Activated CD8-positive, alpha-beta memory T cell treated with anti-CD3 and anti-CD28 coated beads, Interleukin-2, amount 50 U/mL, for 24 hours (primary cell): ENCODE results near the gene CDK5RAP2.

ENCODE experiments used
- DNase-seq: peaks from one replicate; pipeline ENCODE4 v3.0.0-alpha.2; 2020; ENCODE audit errors: extremely low read depth

Gene CDK5RAP2

DNA sequence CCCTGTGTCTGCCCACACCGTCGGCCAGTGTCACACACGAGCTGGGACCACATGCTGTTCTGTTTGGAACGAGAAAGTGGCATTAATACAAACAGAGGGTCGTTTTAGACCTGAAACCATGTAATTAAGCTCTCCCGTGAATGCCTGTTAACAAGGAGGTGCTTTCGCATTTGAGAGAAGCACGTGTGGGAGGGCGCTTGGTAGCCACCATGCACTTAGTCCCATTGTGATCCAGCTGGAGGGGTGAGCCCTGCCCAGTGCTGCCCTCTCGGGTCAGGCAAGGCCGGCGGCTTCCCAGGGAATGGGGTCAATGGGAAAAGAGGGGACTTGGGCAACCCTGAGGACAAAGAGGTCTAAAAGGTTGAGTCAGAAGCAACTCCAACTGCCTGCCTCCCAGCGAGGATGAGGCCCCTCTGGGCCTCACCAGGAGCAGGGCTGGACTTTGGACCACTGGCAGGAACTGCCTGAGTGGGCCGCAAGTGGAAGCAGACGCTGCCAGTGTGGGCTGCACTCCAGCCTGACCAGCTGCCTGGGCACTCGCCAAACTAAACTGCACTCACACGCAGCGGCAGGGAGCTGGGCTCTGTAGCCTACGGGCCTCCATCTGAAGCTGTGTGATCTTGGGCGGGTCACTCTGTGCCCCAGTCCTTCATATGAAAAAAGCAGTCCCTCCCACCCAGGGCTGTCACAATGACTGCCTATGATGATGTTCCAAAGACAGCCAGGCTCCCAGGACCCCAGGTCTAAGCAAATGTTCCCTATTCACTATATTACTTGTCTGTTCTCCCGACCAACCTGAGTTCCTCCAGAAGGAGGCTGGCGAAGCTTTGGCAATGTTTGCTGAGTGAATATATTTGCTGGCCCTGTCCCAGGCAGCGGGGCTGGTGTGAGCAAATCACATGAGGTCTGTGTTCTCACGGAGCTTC lies 195.7 kb downstream of the CDK5RAP2 start:
- DNase-seq: no peak

DNA sequence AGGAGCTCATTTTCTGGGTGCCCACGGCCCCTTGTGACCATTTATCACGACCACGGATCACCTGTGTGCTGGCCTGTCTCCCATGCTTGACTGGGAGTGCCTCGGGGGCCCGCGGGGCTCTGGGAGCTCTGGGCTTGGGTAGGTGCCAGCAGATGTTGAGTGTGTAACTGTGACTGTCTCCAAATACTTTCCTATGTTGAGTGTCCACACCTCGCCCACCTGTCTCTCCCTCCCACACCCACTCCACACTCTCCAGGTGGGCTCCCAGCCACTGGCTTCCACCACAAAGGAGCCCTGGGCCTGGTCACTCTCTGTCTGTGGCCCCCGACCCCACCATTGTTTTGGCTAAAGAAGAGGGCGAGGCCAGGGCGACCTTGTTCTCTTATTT lies 196.4 kb downstream of the CDK5RAP2 start:
- DNase-seq: no peak

DNA sequence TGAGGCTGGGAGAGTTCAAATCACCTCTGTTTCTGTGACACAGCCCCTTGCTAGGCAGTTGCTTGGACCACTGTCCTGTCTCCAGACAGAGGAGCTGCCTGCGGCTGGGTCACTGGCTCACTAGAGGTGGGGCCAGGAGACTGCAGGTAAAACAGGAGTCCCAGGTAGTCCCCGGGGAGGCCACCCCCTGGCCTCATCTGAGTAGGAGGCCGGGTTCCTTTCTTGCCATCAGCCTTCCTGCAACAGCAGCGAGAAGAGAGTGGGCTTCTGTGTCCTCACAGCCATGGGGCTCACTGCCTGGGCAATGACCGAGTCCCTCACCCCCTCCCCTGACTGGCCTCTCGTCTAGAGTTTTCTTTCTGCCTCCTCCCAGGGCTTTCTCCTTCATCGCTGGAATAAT lies 197.5 kb downstream of the CDK5RAP2 start:
- no peak for DNase-seq

DNA sequence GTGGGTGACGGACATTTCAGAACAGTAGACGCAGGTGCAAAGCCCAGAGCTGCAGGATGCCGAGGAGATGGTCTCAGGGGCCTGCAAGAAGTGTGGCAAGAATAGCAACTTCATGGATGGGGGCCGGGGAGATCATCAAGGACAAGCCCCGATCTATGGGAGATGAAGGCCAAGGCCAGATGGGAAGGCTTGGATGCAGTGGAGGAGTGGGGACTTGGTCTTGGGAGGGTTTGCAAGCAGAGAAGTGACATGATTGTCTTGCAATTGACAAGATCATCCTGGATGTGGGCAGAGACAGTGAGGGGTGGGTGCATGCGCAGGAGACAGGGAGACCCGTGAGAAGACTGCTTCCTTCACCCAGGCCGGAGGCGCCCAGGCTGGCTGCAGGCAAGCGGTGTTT lies 198.1 kb downstream of the CDK5RAP2 start:
- DNase-seq: no peak

DNA sequence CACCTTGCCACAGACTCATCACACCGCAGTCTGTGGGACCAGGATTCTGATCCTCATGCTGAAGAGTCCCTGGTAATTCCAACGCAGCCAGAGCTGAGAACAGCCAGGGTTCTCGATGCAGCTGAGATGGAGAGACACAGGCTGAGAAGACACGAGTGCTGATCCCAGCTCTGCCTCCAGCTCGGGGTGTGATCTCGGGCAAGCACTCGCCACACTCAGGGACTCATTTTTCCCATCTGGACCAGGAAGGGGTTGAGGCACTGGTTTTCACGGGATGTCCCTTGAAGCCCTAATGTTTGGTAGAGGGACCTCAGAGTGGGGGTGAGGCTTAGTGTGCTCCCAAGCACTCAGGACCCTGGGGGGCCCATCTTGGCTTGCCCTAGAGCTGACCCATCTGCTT lies 200.4 kb downstream of the CDK5RAP2 start:
- DNase-seq: no peak

DNA sequence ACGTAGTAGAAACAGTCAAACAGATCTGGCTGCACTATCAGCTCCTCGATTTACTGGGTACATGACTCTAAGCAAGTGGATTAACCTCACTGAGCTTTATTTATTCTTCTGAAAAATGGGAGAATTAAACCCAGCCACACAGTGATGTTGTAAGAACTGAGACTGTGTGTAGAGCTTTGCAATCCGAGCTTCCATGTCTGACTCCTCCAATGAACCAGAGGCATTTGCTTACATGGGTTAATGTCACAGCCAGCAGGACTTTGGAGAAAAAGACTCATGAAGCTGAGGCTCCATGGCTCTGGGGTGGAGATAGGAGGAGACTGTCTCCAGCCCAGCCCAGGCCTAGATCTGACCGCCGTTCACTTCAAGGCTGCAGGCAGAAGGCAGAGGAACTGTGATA lies 201.3 kb downstream of the CDK5RAP2 start:
- no peak for DNase-seq

DNA sequence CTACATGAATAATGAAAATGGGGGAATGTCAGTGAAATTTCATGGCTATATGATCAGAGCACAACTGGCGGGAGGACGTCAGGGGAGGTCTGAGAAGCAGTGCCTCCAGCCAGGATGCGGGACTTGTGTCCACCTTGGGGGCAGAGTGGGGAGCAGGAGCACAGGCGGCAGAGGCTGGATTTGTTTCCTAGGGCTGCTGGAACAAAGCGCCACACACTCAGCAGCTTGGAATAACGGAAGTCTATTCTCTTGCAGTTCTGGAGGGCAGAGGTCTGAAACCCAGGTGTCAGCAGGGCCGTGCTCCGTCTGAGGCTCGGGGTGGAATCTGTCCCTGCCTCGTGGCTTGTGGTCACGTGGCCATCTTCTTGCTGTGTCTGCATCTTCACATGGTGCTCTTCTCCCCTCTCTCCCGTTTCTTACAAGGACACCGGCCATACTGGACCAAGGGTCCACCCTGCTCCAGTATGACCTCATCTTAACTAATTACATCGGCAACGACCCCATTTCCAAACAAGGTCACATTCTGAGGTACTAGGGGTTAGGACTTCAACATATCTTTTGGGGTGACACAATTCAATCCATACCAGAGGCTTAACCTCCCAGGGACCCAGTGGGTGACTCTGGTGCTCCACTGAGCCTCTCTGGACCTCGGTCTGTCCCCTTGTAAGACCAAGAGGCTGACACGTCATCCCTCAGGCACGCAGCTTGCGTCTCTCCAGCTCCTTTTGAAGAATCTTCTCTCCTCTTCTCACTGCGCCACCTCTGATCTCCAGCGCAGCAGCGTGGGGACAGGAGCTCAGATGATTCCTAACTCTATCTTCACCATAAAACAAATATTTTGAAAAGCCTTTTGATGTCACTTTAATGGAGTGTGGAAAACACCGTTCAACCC lies 202.5 kb downstream of the CDK5RAP2 start:
- DNase-seq: no peak

DNA sequence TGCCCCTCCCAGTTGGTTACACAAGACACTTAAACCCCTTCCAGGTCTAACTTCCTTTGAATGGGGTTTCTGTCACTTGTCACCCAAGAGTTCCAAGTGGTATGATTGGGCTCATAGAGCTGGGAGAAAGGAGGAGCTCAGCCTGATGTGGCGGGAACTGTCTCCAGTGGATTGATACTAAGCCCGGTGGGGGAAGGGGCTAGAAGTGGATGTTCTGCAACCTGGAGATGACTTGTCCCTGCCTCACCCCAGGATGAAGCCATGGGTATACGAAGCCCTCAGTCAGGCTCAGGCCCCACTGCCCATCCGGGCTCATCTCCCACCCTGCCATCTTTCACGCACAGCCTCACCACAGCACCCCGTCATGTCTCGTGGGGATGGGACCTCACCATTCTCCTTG lies 203.9 kb downstream of the CDK5RAP2 start:
- no peak for DNase-seq

DNA sequence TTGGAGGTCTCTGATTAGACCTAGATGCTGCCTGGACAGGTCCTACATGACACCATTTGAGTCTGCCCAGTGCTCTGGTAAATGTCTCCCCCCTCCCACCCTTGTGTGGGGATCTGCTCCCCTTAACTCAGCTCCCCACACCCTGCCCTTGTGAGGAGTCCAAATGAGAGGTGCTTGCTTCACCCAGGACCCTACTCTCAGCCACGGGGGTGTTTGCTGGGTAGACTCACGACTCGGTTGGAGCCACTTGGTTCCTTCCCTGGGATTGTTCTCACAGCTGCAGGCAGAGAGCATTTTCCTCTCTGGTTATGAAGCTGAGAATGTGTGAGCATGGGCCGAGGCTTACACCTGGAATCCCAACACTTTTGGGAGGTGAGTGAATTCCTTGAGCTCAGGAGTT lies 204.7 kb downstream of the CDK5RAP2 start:
- no peak for DNase-seq

DNA sequence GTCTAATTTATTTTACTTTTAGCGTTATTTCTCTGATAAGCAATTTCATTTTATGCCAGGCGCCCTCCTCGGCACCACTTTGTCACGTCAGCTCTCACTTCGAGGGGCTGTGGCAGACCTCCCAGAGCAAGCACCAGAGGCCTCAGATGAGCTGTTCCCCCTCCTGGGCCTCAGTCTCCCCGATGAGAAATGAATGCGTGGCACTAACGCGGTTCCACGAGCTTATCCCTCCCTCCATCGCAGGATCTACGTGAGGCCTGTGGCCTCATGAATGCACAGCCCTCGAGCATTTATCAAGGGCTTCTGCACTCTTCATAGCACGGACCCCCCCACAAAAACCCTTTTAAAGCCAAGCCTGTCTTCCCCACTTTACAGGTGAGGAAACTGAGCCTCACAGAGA lies 205.2 kb downstream of the CDK5RAP2 start:
- DNase-seq: no peak

DNA sequence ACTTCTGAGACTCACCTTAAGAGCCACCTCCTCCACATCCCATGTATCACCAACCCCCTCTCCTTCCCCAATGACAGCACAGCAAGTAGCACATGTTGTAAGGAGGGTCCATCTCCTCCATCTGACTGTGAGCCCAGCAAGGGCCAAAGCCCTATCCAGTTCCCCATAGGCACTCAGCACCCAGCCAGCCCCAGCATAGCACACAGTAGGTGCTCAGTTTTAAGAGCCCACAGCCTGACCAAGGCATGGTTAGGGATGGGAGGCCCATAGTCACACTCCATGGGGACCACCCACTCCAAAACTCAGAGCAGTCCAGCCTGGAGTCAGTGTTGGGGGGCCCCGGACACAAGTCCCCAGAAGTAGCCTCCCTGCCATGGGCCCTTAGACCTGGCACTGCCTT lies 205.7 kb downstream of the CDK5RAP2 start:
- no peak for DNase-seq

DNA sequence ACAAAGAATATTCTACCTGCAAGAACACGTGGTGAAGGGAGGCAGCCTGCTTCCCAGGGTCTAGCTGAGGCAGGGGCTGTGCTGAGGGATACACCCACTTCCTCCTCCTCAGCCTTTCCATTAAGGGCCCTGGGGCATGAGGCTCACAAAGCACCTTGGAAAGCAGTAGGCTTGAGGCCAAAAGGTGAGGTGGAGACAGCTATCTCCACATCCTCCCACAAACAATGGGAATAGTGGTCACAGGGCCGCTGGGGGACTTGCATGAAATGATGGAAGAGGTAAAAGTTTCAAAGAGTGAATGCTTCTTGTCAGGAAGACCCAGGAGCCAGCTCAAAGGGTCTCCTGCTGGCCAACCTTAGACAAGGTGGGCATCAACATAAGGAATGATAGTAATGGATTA lies 207.9 kb downstream of the CDK5RAP2 start:
- DNase-seq: no peak

DNA sequence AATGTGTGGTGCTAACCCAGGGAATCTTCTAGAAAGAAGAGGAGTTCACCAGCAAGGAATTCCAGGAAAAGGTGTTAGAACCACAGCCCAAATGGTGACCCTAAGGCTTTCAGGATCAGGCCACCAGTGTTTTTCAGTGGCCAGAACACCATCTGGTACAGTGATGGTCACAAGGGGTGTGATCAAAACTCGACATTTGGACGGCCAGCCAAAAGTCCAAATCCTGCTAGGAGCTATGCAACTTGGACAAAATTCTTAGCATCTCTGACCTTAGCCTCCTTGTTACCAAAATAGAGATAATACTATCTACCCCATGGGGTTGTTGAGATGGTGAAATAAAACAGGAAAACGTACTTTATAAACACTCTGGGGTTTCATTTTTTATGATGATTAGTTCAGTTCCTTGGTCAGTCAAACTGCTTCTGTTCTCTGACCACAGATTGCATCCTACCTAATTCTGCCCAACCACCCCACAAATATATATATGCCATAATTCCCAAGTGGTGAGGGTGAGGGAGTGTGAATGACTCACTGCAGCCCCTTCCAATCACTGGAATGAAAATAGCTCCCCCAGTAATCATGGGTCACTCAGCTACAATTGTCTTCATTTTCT lies 210.3 kb downstream of the CDK5RAP2 start:
- no peak for DNase-seq

DNA sequence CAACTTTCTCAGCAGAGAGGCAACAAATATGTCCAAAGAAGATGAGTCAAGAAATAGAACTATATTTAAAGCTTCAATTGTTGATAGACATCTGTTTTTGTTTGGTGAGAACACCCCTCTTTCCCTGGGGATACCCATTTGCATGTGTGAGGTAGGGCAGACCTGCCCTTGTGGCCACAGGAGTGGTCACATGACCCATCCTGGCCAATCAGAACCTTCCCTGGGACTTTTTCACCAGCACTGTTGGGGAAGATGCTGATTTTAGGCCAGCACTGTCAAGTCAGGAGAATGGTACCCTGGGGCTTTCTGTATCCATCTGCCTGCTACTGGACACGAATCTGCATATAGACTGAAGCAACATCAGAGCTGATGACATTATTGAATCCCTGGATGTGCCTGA lies 211.2 kb downstream of the CDK5RAP2 start:
- no peak for DNase-seq

DNA sequence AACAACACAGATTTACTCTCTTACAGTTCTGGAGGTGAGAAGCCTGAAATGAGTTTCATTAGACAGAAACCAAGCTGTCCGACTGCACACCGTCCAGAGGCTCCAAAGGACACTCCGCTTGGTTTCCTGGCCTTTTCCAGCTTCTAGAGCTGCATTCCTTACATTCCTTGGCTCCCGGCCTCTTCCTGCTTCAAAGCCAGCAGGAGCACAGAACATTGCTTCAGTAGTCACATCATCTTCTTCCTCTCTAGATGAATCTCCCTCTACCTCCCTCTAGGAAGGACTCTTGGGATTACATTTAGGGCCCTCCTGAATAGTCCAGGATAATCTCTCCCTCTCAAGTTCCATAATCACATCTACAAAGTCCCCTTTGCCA lies 213.3 kb downstream of the CDK5RAP2 start:
- no peak for DNase-seq

DNA sequence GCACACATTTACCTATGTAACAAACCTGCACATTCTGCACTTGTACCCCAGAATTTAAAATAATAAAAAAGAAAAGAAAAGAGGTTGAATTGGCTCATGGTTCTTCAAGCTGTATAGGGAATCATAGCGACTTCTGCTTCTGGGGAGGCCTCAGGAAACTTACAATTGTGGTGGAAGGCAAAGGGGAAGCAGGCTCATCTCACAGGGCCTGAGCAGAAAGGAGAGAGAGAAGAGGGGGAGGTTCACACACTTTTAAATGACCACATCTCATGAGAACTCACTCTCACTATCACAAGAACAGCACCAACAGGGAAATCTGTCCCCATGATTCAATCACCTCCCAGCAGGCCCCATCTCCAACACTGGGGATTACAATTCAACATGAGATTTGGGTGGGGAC lies 214.6 kb downstream of the CDK5RAP2 start:
- no peak for DNase-seq

DNA sequence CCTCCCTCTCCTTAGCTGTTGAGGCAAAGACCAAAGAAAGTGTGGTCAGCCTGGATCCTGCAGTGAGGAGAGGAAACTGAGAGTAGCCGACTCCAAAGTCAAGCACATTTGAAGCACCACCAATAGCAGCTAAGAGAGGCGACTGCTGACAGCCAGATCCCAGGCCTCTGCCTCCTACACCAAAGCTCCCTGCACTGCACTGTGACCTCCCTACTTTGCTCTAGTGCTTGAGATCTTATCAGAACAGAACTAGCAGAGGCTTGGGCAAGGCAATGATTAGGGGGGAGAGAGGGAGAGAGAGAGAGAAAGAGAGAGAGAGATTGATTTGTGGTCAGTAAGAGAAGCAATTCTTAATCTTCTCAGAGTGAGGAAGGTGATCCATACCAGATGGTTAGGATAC lies 216.3 kb downstream of the CDK5RAP2 start:
- no peak for DNase-seq

DNA sequence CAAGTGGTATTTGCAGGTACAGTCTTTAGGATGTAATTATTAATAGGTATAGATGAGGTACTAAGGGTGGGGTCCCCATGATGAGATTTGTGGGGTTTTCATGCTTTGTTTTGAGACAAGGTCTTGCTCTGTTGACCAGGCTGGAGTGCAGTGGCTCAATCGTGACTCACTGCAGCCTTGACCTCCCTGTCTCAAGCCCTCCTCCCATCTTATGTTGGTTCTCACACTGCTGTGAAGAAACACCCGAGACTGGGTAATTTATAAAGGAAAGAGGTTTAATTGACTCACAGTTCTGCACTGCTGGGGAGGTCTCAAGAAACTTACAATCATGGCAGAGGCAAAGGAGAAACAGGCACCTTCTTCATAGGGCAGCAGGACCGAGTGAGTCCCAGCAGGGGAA lies 217.5 kb downstream of the CDK5RAP2 start:
- no peak for DNase-seq

DNA sequence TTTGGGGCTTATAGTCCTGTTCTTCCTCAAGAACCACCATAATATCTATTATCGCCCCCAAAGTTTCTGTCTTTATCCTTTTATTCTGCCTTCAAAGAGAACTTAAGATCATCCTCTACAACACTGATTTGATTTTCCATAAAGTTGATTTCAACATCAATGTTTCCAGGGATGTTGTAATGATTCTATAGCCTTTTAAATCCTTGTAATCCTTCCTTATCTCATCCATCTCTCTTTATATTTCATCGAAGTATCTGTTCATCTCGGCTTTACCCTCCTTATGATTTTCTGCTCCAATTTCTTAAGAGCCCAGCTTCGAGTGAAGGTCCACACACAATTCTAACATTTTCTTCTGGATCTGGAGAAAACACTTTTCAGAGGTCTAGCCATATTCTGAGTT lies 218.4 kb downstream of the CDK5RAP2 start:
- DNase-seq: no peak

DNA sequence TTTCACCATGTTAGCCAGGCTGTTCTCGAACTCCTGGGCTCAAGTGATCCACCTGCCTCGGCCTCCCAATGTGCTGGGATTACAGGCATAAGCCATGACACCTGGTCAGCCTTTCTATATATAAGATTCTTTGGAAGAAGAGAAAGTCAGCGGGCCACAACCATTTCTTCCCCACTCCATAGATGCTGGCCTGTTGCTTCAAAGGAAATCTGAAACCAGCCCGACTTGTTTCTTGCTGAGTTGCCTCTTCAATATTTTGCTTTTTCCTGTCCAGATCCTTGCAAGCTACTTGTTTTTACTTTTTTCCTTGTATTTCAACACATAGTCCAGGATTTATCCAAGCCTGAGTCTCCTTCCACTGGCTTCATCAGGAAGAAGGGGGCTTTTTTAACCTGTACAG lies 219.5 kb downstream of the CDK5RAP2 start:
- DNase-seq: no peak

DNA sequence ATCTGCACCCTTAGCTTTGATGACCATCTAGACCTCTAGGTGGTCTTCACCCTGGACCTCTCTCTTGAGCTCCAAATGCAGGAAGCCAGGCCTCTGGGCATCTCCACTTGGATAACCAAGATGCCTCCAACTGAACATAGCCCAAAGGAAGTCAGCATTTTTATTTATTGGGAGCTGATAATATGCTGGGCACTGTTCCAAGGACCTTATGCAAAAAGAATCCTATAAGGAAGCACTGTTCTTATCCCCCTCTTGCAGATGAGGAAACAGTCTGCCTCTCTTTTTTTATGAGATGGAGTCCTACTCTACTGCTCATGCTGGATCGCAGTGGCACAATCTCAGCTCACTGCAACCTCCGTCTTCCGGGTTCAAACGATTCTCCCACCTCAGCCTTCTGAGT lies 219.9 kb downstream of the CDK5RAP2 start:
- DNase-seq: no peak

DNA sequence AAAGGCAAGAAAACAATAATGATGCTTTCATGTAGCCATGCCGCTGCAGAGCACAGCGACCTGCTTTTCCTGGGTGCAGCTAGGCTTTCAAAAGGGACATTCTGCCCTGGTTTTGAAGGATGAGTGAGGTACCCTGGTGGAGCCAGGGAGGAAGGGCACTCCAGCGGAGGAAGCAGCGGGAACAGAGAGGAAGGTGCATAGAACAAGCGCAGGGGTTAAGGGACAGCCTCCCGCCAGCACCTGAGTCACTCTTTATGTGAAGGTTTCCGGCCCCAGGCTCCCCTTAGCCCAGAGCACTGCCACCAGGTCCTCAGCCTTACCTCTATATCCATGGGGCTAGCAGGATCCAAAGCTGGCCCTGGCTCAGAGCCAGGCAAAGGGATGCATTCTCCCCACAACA lies 221.1 kb downstream of the CDK5RAP2 start:
- no peak for DNase-seq

DNA sequence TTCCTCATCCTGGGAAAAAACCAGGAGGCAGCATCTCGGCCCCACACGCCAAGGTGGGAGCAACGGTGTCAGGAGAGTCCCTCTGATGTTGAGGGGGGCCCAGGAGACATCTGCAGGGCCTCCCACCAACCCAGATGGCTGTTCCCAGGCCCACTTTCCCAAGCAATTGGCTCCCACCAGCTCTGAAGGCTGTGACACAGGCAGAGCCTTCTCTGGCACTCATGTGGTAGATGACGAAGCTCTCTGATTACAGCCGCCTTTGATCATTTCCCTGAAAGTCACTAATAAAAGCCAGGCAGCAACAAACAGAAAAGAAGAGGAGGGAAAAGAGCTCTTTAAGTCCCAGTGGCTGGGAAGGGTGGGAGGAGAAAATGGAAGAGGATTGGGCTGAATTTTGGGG lies 226.5 kb downstream of the CDK5RAP2 start:
- no peak for DNase-seq
